Measurements from ENCODE around the gene ZNF341.
A peak's percentile ranks its signal among the peaks of the same experiment; 100 is the strongest.
"Not testable (repeated sequence)": the region's sequence is repeated elsewhere in the genome, so short reads cannot be mapped to it uniquely, and the experiment has no call there.

The ZNF341 gene

GRCh38 chr20:33731693-33732165 is at the start of gene ZNF341:
Gene ZNF341 (plus strand): TSS chr20:33731996. CDS start chr20:33732022, 26 bp downstream.
- DNase-seq (ENCODE audit: low read depth in 2 of 2) = peak; percentile 74 to 84

- DNase-seq (ENCODE audit: low read depth in 2 of 2) = no peak
These were observed 47.1 kb upstream of the ZNF341 start for GRCh38 chr20:33684533-33685327.

- DNase-seq (ENCODE audit: low read depth in 2 of 2) = peak in 1 of 2 experiments; percentile 73
These were observed 46.3 kb upstream of the ZNF341 start for GRCh38 chr20:33685328-33686099.

GRCh38 chr20:33686100-33686983 is 45.5 kb upstream of the ZNF341 start, which contains the start of gene E2F1:
Gene E2F1 (minus strand): TSS chr20:33686385. CDS start chr20:33686264, 121 bp downstream.
- peak; percentile 94 to 95 for DNase-seq (ENCODE audit: low read depth in 2 of 2)

- no peak for DNase-seq (ENCODE audit: low read depth in 2 of 2)
These were observed 44.8 kb upstream of the ZNF341 start for GRCh38 chr20:33686984-33687366.

- no peak for DNase-seq (ENCODE audit: low read depth in 2 of 2)
These were observed 44.4 kb upstream of the ZNF341 start for GRCh38 chr20:33687370-33687915.

GRCh38 chr20:33687993-33688937 is 43.5 kb upstream of the ZNF341 start:
- DNase-seq (ENCODE audit: low read depth in 2 of 2) = no peak

GRCh38 chr20:33688938-33689424 is 42.8 kb upstream of the ZNF341 start:
- no peak for DNase-seq (ENCODE audit: low read depth in 2 of 2)

- no peak for DNase-seq (ENCODE audit: low read depth in 2 of 2)
These were observed 42.3 kb upstream of the ZNF341 start for GRCh38 chr20:33689493-33689892.

GRCh38 chr20:33689973-33690372 is 41.8 kb upstream of the ZNF341 start:
- DNase-seq (ENCODE audit: low read depth in 2 of 2) = no peak

GRCh38 chr20:33693289-33693688 is 38.5 kb upstream of the ZNF341 start:
- DNase-seq (ENCODE audit: low read depth in 2 of 2) = no peak

GRCh38 chr20:33693741-33694638 is 37.8 kb upstream of the ZNF341 start:
- DNase-seq (ENCODE audit: low read depth in 2 of 2) = no peak

GRCh38 chr20:33694639-33695012 is 37.2 kb upstream of the ZNF341 start:
- no peak for DNase-seq (ENCODE audit: low read depth in 2 of 2)

GRCh38 chr20:33696448-33696847 is 35.3 kb upstream of the ZNF341 start:
- DNase-seq (ENCODE audit: low read depth in 2 of 2) = no peak

GRCh38 chr20:33697129-33697528 is 34.7 kb upstream of the ZNF341 start:
- DNase-seq (ENCODE audit: low read depth in 2 of 2) = no peak

GRCh38 chr20:33698966-33699365 is 32.8 kb upstream of the ZNF341 start:
- not testable (repeated sequence) for DNase-seq (ENCODE audit: low read depth in 2 of 2)

GRCh38 chr20:33700696-33701441 is 30.9 kb upstream of the ZNF341 start:
- DNase-seq (ENCODE audit: low read depth in 2 of 2) = not testable (repeated sequence)
